Choroid plexus epithelial cell (primary cell): ENCODE data around the gene PDE4B.
"Not testable (repeated sequence)": the region's sequence is repeated elsewhere in the genome, so short reads cannot be mapped to it uniquely, and the experiment has no call there.

Source experiments
- DNase-seq: peaks from one replicate; pipeline ENCODE4 v3.0.0-alpha.2; 2010; ENCODE audit warnings: low read depth
- H3K4me3 ChIP-seq: 2 replicates; pipeline ENCODE4 v1.5.1; 2011; ENCODE audit warnings: low read depth, mild to moderate bottlenecking, control low read depth, low read length, moderate library complexity
- TF ChIP-seq, protein P1 (sequence below): conservative IDR thresholded peaks from 2 replicates; pipeline ENCODE4 v1.5.1; 2011; ENCODE audit warnings: low read depth, mild to moderate bottlenecking, control low read depth, inconsistent platforms, low read length, moderate library complexity

Gene PDE4B

DNA sequence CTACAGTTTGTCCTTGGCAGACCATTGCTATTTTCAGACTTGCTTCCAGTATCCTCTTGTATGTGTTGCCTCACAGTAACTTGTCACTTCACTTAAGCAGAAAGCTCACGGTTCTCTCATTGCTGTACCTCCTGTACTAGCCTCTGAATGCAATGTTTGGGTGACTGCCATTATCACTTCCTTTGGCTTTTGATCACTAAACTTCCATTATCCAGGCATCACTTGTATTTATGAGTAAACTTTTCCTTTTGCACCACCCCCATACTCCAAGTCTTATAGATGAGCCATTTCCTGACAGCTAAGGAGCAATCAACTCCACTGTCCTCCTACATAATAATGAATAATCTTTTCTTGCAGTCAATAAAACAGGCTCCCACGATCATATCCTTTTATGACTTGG is 255.3 kb downstream of the PDE4B start:
- no peak for DNase-seq
- H3K4me3 ChIP-seq, result no peak overlapping the region
- TF ChIP-seq, protein P1, sequence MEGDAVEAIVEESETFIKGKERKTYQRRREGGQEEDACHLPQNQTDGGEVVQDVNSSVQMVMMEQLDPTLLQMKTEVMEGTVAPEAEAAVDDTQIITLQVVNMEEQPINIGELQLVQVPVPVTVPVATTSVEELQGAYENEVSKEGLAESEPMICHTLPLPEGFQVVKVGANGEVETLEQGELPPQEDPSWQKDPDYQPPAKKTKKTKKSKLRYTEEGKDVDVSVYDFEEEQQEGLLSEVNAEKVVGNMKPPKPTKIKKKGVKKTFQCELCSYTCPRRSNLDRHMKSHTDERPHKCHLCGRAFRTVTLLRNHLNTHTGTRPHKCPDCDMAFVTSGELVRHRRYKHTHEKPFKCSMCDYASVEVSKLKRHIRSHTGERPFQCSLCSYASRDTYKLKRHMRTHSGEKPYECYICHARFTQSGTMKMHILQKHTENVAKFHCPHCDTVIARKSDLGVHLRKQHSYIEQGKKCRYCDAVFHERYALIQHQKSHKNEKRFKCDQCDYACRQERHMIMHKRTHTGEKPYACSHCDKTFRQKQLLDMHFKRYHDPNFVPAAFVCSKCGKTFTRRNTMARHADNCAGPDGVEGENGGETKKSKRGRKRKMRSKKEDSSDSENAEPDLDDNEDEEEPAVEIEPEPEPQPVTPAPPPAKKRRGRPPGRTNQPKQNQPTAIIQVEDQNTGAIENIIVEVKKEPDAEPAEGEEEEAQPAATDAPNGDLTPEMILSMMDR, result no peak

DNA sequence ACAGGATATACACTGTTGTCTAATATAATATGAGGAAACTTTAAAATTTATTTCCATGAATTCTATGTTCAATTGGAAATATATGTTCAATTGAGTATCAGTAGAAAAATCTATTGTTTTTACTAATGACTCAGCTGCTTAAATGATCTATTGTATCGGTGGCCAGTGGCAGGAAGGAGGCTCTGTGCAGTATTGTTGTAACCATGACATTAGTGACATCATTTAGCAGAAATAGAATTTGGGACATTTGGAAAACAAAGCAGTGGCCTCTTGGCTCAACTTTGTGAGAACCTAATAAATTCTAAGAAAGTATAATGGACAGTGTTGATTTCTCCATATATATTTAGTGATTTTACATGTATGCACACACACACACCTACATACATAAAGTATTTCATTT is 257.4 kb downstream of the PDE4B start:
- DNase-seq, result no peak
- TF ChIP-seq, protein P1, result no peak
- no peak overlapping the region for H3K4me3 ChIP-seq

GRCh38 chr1:66050633-66051032 is 257.9 kb downstream of the PDE4B start:
- TF ChIP-seq, protein P1, result no peak
- no peak for DNase-seq
- H3K4me3 ChIP-seq, result no peak overlapping the region

DNA sequence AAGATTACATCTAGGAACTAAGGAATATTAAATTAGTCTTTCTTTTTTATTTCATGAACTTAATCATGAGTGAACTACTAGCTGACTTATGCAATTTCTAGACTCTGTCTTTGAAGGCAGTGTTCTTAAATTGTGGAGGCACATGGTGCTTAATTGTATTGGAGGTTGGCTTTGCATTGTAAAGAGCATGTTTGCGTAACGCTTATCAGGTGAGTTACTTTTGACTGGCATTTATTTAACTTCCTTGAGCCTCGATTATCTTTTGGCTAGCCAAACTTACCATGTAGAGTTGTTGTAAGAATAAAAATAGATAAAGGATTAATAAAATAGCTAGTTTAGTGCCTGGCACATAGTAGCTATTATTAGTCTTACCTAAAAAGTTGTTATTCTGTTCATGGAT is 262.4 kb downstream of the PDE4B start:
- TF ChIP-seq, protein P1, result no peak
- no peak for DNase-seq
- no peak overlapping the region for H3K4me3 ChIP-seq

DNA sequence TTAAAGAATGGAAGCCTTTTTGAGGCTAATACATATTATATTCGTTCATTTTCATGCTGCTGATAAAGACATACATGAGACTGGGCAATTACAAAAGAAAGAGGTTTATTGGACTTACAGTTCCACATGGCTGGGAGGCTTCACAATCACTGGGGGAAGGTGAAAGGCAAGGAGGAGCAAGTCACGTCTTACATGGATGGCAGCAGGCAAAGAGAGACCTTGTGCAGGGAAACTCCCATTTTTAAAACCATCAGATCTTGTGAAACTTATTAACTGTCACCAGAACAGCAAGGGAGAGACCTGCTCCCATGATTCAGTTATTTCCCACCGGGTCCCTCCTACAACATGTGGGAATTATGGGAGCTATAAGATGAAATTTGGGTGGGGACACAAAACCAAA is 264.8 kb downstream of the PDE4B start:
- DNase-seq, H3K4me3 ChIP-seq: not testable (repeated sequence)

GRCh38 chr1:66058558-66058957 is 265.9 kb downstream of the PDE4B start:
- DNase-seq, result no peak
- TF ChIP-seq, protein P1, result no peak
- H3K4me3 ChIP-seq, result no peak overlapping the region

- not testable (repeated sequence) for DNase-seq
These were observed 274.5 kb downstream of the PDE4B start for GRCh38 chr1:66067219-66067618.

GRCh38 chr1:66069976-66070876 is 277.5 kb downstream of the PDE4B start:
- H3K4me3 ChIP-seq, result no peak overlapping the region
- DNase-seq, result no peak
- TF ChIP-seq, protein P1, result no peak

More at GRCh38 chr1:66067219-66067618, 274.5 kb downstream of the PDE4B start:
- H3K4me3 ChIP-seq, result not testable (repeated sequence)
